Ammon's horn (tissue), 1 donor: ENCODE data around the gene RAPGEF6.
"Not testable (repeated sequence)": the region's sequence is repeated elsewhere in the genome, so short reads cannot be mapped to it uniquely, and the experiment has no call there.

Source experiments
- DNase-seq: peaks from one replicate; pipeline ENCODE4 v3.0.0-alpha.2; 2016; ENCODE audit warnings: low spot score

Gene RAPGEF6

GRCh38 chr5:131384616-131385214, 250.3 kb downstream of the RAPGEF6 start:
- no peak for DNase-seq

DNA sequence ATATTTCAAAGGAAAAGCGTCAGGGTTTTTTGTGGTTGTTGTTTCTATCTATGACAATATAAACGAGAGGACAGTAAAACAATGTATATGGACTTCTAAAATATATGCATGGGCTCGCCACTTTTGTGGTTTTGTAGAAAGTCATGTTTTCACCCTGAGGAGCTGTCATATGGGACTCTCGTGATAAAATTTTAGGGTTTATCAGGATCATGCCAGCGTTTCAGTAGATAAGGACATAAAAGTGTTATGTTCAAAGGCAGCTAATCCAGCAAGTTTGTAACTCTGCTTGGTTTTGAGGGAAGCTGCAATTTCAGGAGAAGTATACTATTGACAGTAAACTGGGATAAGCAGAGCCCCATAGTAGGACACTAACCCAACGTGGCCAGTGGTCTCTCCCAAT, 250.9 kb downstream of the RAPGEF6 start:
- no peak for DNase-seq

- peak; percentile 62 for DNase-seq
Observed at GRCh38 chr5:131382407-131383395, 252.3 kb downstream of the RAPGEF6 start.

GRCh38 chr5:131381777-131382176, 253.3 kb downstream of the RAPGEF6 start:
- DNase-seq = no peak

- no peak for DNase-seq
Observed at GRCh38 chr5:131381021-131381420, 254.0 kb downstream of the RAPGEF6 start.

- not testable (repeated sequence) for DNase-seq
Observed at GRCh38 chr5:131380238-131380637, 254.8 kb downstream of the RAPGEF6 start.

DNA sequence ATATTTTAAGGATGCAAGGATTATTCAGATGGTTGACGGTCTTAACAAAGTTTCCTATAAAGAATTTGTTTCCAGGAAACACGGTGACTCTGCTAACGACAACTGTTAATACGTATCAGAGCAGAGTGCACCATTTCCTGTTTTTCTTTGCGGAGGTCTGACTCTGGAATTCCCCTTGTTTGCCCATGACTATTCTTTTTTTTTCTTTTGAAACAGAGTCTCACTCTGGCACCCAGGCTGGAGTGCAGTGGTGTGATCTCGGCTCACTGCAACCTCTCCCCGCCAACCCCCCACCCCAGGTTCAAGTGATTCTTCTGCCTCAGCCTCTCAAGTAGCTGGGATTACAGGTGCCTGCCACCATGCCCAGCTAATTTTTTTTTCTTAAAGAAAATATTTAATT, 255.3 kb downstream of the RAPGEF6 start:
- no peak for DNase-seq

DNA sequence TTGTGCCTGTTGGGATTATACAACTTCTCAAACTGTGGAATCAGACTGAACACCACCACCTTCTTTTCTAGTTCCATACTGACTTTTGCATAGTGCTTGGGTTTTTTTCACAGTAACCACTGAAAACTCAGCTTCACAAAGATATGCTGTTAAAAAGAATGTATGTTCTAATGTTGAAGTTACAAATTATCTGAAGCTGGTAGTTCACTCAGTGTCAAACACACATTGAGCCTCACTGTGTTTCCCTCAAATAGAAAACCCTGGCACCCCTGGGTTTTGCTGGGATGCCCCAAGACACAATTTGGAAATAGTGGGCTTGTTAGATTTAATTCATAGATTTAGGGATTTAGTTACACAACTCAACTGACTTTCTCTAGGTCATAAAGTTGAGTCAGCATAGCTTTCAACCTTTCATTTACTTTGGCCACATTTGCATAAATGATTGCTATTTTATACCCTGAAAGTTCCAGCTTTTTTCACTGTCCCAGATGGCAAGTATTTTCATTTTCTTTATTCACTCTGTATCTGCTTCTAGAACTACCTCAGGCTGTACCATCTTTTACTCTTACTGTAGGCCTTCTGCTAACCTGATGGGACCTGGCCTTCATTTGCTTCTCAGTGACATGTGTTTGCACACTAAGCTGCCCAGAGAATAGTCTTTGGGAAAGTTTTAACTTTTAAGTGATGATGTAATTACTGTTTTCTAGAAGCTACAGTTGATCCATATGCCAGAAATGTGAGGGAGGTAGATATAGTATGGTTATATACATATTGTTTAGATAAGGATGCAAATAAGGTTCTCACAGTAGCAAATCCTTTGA, 256.1 kb downstream of the RAPGEF6 start:
- no peak for DNase-seq

- no peak for DNase-seq
Observed at GRCh38 chr5:131377785-131378325, 257.2 kb downstream of the RAPGEF6 start.

DNA sequence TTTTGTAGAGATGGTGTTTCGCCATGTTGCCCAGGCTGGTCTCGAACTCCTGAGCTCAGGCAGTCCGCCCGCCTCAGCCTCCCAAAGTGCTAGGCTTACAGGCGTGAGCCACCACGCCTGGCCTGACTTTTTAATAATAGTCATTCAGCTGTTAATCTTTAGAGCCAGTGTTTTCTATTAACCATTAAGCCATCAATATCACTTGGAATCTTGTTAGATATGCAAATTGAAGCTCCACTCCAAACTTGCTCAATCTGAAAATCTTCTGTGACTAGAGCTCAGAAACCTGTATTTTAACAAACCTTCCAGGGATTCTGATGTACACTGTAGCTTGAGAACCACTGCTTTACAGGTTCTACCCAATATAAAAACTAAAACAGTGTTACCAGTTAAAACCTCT, 257.7 kb downstream of the RAPGEF6 start:
- DNase-seq = no peak

GRCh38 chr5:131375351-131375750, 259.7 kb downstream of the RAPGEF6 start:
- DNase-seq = no peak
